Neural progenitor cell (in vitro differentiated cells): ENCODE results near the gene MGAM2.

Source experiments
- CTCF ChIP-seq: fragments of 200-600 bp; sonication (generic); IDR thresholded peaks from 2 replicates; pipeline ENCODE4 v1.5.1; 2017; ENCODE audit warnings: antibody characterized with exemption, mild to moderate bottlenecking
- EZH2 ChIP-seq: fragments of 200-600 bp; sonication (generic); IDR thresholded peaks from 2 replicates; pipeline ENCODE4 v1.6.1; 2017; ENCODE audit warnings: antibody characterized with exemption, mild to moderate bottlenecking, moderate library complexity
- EZH2phosphoT487 ChIP-seq: fragments of 200-600 bp; sonication (generic); IDR thresholded peaks from 2 replicates; pipeline ENCODE4 v1.6.1; 2017; ENCODE audit warnings: antibody characterized with exemption

GRCh38 chr7:142120524-142120923 is 9.0 kb downstream of the MGAM2 start:
- TF ChIP-seq CTCF (no peak), EZH2 (no peak), EZH2phosphoT487 (no peak)
